Calu3 (cell line): ENCODE data around the gene CRB3. TPM values are rescaled to one million over a fixed set of nuclear protein-coding genes. Genes with fewer than 3 reads are reported as not detected.

ENCODE experiments used
- BruUV-seq: library from RNA; stranded (reverse); fragments of 400-500 nt; replicated peaks from 2 replicates; lab custom pipeline; 2021; lab: Mats Ljungman, UMichigan
- CTCF ChIA-PET: fragments of 300-600 bp; sonication (Branson Sonifier 250); formaldehyde crosslinking; loops from one replicate; lab custom pipeline; 2022; ENCODE audit warnings: antibody characterized with exemption; lab: Charles Lee
- DNase-seq: peaks from one replicate; pipeline ENCODE4 v3.0.0; 2022
- H3K27ac Mint-ChIP-seq: one replicate; pipeline ENCODE4 v1.8.0; 2022; ENCODE audit warnings: mixed read lengths; ENCODE audit not compliant: unreplicated experiment
- H3K27me3 Mint-ChIP-seq: one replicate; pipeline ENCODE4 v1.8.0; 2022; ENCODE audit warnings: mixed read lengths; ENCODE audit not compliant: unreplicated experiment
- H3K36me3 Mint-ChIP-seq: one replicate; pipeline ENCODE4 v1.8.0; 2022; ENCODE audit warnings: mild to moderate bottlenecking, moderate library complexity, mixed read lengths; ENCODE audit not compliant: insufficient read depth, unreplicated experiment
- H3K4me1 Mint-ChIP-seq: one replicate; pipeline ENCODE4 v1.8.0; 2022; ENCODE audit warnings: mild to moderate bottlenecking, low read depth, mixed read lengths; ENCODE audit not compliant: unreplicated experiment
- H3K4me3 Mint-ChIP-seq: one replicate; pipeline ENCODE4 v1.8.0; 2022; ENCODE audit warnings: mild to moderate bottlenecking, low read depth, moderate library complexity, mixed read lengths; ENCODE audit not compliant: unreplicated experiment
- H3K9me3 Mint-ChIP-seq: one replicate; pipeline ENCODE4 v1.8.0; 2022; ENCODE audit warnings: low read depth, mixed read lengths; ENCODE audit not compliant: unreplicated experiment
- CTCF ChIP-seq: fragments of 200-600 bp; IDR thresholded peaks from one replicate; pipeline ENCODE4 v1.8.0; 2022; ENCODE audit warnings: antibody characterized with exemption; ENCODE audit not compliant: unreplicated experiment
- intact Hi-C: fragments of 100-400 bp; cut with micrococcal nuclease; formaldehyde crosslinking; loops from one replicate; pipeline ENCODE4 v1.10.0; 2022; ENCODE audit not compliant: unreplicated experiment
- total RNA-seq: library from RNA; stranded (reverse); gene quantifications from 2 replicates; pipeline ENCODE4 v1.2.3, GENCODE V29; 2022

The CRB3 gene
- total RNA-seq, 1 experiment from 2014 or later: 47.6 TPM

- intact Hi-C loops: no loop called here
- Mint-ChIP-seq H3K4me3 (no peak overlapping the region), H3K9me3 (no peaks in the 10 kb centered on the region), H3K36me3 (peaks cover 4% of the 10 kb centered on the region), H3K27ac (no peak overlapping the region), H3K4me1 (no peaks in the 10 kb centered on the region), H3K27me3 (peaks cover 33% of the 10 kb centered on the region)
- CTCF ChIA-PET: interaction anchor here (0.7 to 1.2 kb wide), 2 partner anchors 8 to 105 kb away, joined by 3 to 4 read pairs; no protein-coding TSS in a partner anchor
- DNase-seq: no peak
- BruUV-seq: no TSS peak
- TF ChIP-seq CTCF: no peak
Observed at GRCh38 chr19:6499052-6499790, 35.1 kb downstream of the CRB3 start.

- intact Hi-C loops: no loop called here
- no TSS peak for BruUV-seq
- no peak for DNase-seq
- Mint-ChIP-seq H3K27ac (no peak overlapping the region), H3K4me3 (peak overlapping the region; percentile 45), H3K4me1 (no peaks in the 10 kb centered on the region), H3K9me3 (no peaks in the 10 kb centered on the region), H3K36me3 (peaks cover 4% of the 10 kb centered on the region), H3K27me3 (peaks cover 33% of the 10 kb centered on the region)
- no peak for TF ChIP-seq CTCF
- CTCF ChIA-PET: no interaction called here
Observed at GRCh38 chr19:6500837-6501739, 37.0 kb downstream of the CRB3 start.

- TF ChIP-seq CTCF: no peak
- intact Hi-C loops: no loop called here
- Mint-ChIP-seq H3K4me1 (no peaks in the 10 kb centered on the region), H3K27me3 (peaks cover 33% of the 10 kb centered on the region), H3K9me3 (no peaks in the 10 kb centered on the region), H3K36me3 (peaks cover 4% of the 10 kb centered on the region), H3K27ac (no peak within 1 kb of the TSS), H3K4me3 (peak within 1 kb of the TSS; percentile 45)
- BruUV-seq: no TSS peak
- DNase-seq: peak; percentile 16
- CTCF ChIA-PET: interaction anchor here (0.6 kb wide), 1 partner anchor 41 kb away, joined by 4 read pairs; no protein-coding TSS in a partner anchor
Observed at GRCh38 chr19:6501740-6502648, 37.9 kb downstream of the CRB3 start, which contains the start of gene TUBB4A. TSS of gene TUBB4A (minus strand) at chr19:6502309. CDS start at chr19:6502212, 97 bp downstream.
